ENCODE measurements around the gene PRRC2B. TPM values are rescaled to one million over a fixed set of nuclear protein-coding genes. Genes with fewer than 3 reads are reported as not detected.

Gene PRRC2B
- total and polyA plus RNA-seq, 2 of the 13 experiments (the other 11 are each of a cell fraction or from before 2014, with no cell fraction given) = 20.8 to 37.4 TPM

GRCh38 chr9:131433302-131433854 lies 39.5 kb downstream of the PRRC2B start (continued):
- TF ChIP-seq ZNF33B (CRISPR knock-in tag; IDR thresholded peaks at IDR 0.05) (no peak), ZNF709 (CRISPR knock-in tag; IDR thresholded peaks at IDR 0.05) (no peak), BRD4 (CRISPR knock-in tag; IDR thresholded peaks at IDR 0.05) (no peak)
- TF ChIP-seq, protein P1, sequence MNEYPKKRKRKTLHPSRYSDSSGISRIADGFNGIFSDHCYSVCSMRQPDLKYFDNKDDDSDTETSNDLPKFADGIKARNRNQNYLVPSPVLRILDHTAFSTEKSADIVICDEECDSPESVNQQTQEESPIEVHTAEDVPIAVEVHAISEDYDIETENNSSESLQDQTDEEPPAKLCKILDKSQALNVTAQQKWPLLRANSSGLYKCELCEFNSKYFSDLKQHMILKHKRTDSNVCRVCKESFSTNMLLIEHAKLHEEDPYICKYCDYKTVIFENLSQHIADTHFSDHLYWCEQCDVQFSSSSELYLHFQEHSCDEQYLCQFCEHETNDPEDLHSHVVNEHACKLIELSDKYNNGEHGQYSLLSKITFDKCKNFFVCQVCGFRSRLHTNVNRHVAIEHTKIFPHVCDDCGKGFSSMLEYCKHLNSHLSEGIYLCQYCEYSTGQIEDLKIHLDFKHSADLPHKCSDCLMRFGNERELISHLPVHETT (CRISPR knock-in tag; conservative IDR thresholded peaks at IDR 0.05) = no peak
- TF ChIP-seq, protein P2, sequence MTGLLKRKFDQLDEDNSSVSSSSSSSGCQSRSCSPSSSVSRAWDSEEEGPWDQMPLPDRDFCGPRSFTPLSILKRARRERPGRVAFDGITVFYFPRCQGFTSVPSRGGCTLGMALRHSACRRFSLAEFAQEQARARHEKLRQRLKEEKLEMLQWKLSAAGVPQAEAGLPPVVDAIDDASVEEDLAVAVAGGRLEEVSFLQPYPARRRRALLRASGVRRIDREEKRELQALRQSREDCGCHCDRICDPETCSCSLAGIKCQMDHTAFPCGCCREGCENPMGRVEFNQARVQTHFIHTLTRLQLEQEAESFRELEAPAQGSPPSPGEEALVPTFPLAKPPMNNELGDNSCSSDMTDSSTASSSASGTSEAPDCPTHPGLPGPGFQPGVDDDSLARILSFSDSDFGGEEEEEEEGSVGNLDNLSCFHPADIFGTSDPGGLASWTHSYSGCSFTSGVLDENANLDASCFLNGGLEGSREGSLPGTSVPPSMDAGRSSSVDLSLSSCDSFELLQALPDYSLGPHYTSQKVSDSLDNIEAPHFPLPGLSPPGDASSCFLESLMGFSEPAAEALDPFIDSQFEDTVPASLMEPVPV (CRISPR knock-in tag; IDR thresholded peaks at IDR 0.05) = no peak

DNA sequence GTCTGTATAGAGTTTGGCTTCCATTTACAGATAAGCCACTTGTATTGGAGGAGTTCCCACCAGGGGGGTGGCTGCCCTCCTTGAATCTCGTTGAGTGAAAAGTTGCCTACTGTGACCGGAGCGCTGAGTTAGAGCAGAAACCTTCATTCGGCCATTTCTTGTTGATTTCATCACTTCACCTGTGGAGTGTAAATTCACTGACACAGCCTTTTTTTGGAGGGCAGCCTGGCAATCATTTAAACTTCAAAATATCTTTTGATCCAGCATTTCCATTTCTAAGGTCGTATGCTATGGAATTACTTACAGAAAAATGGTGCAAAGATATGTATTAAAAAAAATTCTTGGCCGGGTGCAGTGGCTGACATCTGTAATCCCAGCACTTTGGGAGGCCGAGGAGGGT lies 40.8 kb downstream of the PRRC2B start:
- Histone ChIP-seq H3K36me3 (replicated peaks in 1 of 2; ENCODE audit: control insufficient read depth in 1 of 2, insufficient read depth in 2 of 2, low read length in 2 of 2) (peaks cover 42 to 80% of the 10 kb centered on the region in 2 experiments), H3K4me2 (ENCODE audit: low read depth, low read length) (no peak overlapping the region), H3K27me3 (ENCODE audit: control insufficient read depth in 1 of 2, insufficient read depth in 2 of 2, low read length in 2 of 2) (no peaks in the 10 kb centered on the region), H3K9me3 (ENCODE audit: low read length) (no peaks in the 10 kb centered on the region), H2AFZ (ENCODE audit: low read length) (no peak overlapping the region), H3K4me1 (ENCODE audit: insufficient read depth, low read length) (no peaks in the 10 kb centered on the region), H3K9ac (ENCODE audit: insufficient read depth, low read depth, low read length) (no peak overlapping the region), H4K20me1 (ENCODE audit: insufficient read depth, low read length) (peaks cover 22% of the 10 kb centered on the region), H3K79me2 (ENCODE audit: insufficient read depth, low read length) (peaks cover 38% of the 10 kb centered on the region), H3K4me3 (replicated peaks in 1 of 3; ENCODE audit: insufficient read depth in 1 of 3, low read depth in 2 of 3, low read length in 3 of 3) (no peak overlapping the region), H3K27ac (ENCODE audit: extremely low read length, insufficient read depth, low read length) (no peak overlapping the region)
- in situ Hi-C loops (cut with HindIII; ENCODE audit: extremely low pct_ligation_motif_present, low pct_unique_long_range_greater_than_20kb) = no loop called here
- FAIRE-seq (no peak), DNase-seq (ENCODE audit: low spot score) (no peak), ATAC-seq (no peak)
- 96% methylated on average over 7 of the region's 7 CpGs for WGBS (ENCODE audit: low lambda C conversion rate)
- intact Hi-C loops (cut with micrococcal nuclease; ENCODE audit: unreplicated experiment) = no loop called here
- no TSS peak for BruUV-seq (replicated peaks)
- ChIA-PET POLR2A (no interaction called here), CTCF (ENCODE audit: low intra/inter-chr PET ratio, low total read pairs) (no interaction called here)
- TF ChIP-seq MAFK (conservative IDR thresholded peaks at IDR 0.05 in 1 of 2, IDR thresholded peaks at IDR 0.05 in 1 of 2; ENCODE audit: low read length in 2 of 2) (peak; percentile 5 to 53; a peak in 2 of 4 replicates), ZMAT5 (CRISPR knock-in tag; IDR thresholded peaks at IDR 0.05; ENCODE audit: borderline replicate concordance, low read depth) (no peak)
